GM19463 (cell line): ENCODE results near the gene OR51T1.
"Not testable (repeated sequence)": the region's sequence is repeated elsewhere in the genome, so short reads cannot be mapped to it uniquely, and the experiment has no call there.

ENCODE experiments used
- ATAC-seq: cut with Tn5 transposase; IDR thresholded peaks from one replicate; pipeline ENCODE4 v1.9.1; 2021; ENCODE audit warnings: mild to moderate bottlenecking, moderate library complexity; ENCODE audit not compliant: unreplicated experiment

Gene OR51T1

GRCh38 chr11:4881860-4882500, at the start of gene OR51T1:
OR51T1 (plus strand) TSS chr11:4881900; CDS start chr11:4881900, 0 bp downstream.
- ATAC-seq: no peak

DNA sequence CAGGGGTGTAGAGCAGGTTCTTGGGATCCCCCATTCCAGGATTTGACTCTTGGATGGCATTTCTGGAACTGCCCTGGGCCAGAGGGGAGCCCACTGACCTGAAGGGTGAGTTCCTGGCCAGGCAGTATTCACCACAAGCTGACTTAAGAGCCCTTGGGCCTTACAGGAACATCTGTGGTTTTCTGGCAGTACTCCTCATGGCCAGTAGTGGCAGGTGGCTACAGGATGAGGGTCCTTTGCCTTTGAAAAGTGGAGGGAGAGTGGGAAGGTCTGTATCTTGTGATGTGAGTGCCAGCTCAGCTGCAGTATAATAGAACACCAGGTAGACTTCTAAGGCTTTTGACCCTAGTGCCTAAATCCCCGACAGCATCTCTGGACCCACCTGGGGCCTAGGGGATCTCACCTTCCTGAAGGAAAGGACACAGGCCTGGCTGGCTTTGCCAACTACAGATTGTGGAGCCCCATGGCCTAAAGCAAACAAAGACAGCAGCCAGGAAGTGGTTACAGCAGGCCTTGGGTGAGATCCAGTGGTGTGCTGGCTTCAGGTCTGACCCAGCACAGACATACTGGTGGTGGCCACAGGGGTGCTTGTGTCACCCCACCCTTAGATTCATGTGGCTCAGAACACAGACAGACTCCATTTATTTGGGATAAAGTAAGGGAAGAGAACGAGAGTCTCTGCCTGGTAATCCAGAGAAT, 41.7 kb upstream of the OR51T1 start:
- ATAC-seq: no peak

DNA sequence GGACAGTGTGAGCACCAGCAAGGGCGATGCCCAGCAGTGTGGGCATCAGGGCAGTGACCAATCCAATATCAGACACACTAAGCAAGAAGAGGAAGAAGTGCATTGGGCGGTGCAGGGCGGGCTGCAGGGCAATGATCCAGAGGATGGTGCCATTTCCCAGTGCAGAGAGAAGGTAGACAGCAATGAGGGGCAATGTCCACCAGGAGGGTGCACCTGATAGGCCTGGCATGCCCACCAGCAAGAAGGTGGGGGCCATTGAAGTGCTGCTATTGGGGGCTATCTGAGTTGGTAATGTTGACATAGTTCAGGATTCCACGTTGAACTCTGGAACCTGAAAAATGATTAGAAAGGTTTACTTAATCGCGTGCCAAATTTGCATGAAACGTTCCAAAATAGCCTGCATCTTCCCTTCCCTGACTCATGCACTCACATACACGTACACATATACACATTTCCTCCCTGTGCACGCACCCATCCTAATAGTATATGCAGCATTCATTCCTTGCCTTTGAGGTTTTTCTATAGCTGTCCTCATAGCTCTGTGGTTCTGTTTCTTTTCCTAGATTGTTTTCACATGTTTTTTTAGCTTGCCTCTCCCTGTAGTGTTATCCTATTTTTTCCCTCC, 32.7 kb upstream of the OR51T1 start, which contains the start of gene OR51S1:
Gene OR51S1, minus strand, starts transcription at position 301 of the 625 bp plus-strand sequence. Its CDS starts 0 bp downstream, at position 301.
- no peak for ATAC-seq

- no peak for ATAC-seq
These were observed 30.7 kb upstream of the OR51T1 start for GRCh38 chr11:4851033-4851432.

GRCh38 chr11:4854286-4854685, 27.4 kb upstream of the OR51T1 start:
- ATAC-seq: not testable (repeated sequence)

DNA sequence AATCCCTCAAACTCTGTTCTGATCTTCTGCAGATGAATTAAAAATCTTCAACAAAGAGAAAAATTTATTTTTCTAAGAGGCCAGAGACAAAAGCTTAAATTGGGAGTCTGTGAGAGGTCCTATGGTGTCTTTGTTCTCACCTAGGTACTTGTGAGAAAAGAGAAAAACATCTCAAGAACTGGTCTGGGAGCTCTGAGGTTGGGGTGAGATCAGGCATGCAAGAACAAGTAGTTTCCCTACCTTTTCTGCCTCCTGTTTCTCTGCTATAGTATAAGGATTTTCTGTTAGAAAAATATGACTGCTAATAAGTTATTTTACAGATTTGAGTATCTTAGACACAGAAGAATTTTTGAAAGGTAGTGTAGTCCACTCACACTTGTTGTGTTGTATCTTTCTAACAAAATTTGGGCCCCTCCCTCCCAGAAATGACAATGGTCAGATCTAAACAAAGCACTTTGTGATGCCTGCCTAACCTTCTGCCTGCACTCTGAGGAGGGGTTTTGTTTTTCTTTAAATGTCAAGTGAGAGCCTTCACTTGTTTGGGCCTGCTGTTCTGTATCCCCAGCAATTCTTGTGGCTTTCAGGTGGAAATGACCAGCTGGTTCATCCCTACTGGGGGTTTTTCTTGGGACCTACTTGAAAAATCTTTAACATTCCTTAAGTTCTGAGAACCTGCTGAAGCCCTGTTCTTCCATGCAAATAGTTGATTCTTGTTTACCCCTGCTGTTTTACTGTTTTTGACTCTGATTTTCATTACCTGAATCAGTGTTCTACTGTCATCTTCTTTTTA, 19.1 kb upstream of the OR51T1 start:
- no peak for ATAC-seq

DNA sequence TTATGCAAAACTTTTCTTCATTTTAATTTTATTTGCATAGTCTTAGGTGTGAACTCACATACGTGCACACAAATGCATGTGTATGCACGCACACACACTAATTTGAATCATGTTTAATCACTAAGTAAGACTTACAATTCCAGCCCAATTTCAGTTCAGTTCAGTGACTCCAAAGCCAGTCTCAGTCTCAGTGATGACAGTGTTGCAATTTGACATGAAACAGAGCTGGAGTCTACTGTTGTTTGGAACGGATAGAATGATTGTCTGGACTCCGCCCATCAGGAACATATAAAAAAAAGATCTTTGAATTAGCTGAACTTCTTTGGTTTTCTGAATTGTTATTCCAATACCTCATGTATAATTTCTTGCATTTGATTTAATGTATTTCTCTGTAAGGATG, 17.8 kb upstream of the OR51T1 start:
- ATAC-seq: no peak

GRCh38 chr11:4865855-4866254, 15.8 kb upstream of the OR51T1 start:
- ATAC-seq: no peak

GRCh38 chr11:4881188-4881587, 512 bp upstream of the OR51T1 start:
- no peak for ATAC-seq

DNA sequence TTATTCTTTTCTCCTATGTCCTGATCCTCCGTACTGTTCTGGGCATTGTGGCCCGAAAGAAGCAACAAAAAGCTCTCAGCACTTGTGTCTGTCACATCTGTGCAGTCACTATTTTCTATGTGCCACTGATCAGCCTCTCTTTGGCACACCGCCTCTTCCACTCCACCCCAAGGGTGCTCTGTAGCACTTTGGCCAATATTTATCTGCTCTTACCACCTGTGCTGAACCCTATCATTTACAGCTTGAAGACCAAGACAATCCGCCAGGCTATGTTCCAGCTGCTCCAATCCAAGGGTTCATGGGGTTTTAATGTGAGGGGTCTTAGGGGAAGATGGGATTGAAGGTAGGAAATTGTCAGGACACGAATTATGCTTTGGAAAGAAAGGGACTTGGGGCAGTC, 843 bp downstream of the OR51T1 start:
- ATAC-seq: no peak

GRCh38 chr11:4884361-4884760, 2.7 kb downstream of the OR51T1 start:
- no peak for ATAC-seq

DNA sequence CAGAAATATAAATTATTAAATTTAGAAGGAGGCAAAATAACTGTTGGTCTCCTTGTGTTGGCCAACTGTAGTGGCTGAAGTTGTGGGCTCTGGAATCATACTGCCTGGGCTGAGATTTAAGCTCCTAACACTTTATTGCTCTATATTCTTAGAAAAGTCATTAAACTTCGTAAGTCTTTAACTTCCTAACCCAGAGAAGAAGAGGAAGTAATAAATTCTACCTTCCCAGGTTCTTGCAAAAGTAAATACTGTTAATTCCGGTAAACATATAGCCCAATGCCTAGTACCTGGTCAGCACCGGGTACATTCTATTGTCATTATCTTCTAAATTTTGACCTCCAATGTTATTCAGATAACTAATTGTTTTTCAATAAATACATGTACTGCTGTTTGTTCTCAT, 4.5 kb downstream of the OR51T1 start:
- ATAC-seq: no peak

DNA sequence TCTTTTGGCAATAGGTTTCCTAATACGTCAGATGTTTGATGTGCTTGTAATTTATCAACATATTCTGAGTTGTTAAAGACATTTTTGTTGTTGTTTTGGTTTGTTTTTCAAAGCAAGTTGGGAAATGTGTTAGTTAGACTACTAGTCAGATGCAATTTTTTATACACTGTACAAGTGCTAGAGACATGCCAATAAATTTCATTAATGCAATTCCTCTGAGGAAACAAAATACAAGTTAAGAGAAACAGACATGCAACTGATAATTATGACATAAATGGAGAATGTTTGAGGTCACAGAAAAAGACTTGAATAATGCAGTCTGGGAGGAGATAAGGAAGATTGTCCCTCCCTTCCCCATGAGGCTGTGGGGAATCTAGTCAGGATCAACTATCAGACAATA, 5.9 kb downstream of the OR51T1 start:
- ATAC-seq: no peak

GRCh38 chr11:4890279-4890678, 8.6 kb downstream of the OR51T1 start:
- ATAC-seq: no peak

GRCh38 chr11:4891996-4892640, 10.4 kb downstream of the OR51T1 start:
- ATAC-seq: no peak

DNA sequence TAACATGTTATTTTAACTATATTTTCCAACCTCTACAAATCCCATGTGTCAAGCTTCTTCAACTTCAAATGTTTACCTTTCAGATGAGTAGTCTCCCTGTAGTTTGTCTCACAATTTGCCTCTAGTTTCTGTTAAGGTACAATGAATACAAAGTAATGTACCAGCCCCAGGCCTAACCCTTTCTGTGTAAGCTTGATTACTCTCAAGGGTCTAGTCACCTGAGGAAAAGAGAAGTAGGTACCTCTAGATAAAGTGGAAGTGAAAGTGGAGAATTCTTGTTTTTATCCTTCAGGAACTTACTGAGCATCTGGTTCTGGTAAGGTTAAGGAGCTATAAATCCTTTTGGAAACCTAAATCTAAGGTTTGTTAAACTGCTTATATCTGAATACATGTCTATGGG, 21.8 kb downstream of the OR51T1 start, which contains the start of gene OR51A7:
Gene OR51A7, plus strand, starts transcription at position 300 of the 400 bp plus-strand sequence. CDS start 3,587 bp downstream, outside the sequence.
- ATAC-seq: no peak

DNA sequence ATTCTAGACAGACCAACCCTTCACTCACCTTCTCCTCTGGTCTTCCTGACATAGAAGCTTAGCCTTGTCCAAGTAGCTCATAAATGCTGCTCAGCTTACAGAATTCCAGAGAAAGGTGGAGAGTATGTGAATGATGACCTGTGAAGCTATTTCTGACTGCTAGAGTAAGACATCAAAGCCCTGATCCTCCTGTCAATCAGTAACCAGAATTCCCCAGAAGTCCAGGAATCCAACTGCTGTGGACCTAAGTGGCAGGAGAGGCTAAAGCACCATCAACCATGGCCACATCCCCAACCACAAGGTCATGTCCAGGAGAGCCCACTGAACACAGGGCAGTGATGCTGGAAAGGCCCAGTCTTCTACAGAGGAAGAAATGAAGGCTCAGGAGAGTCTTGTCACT, 34.9 kb downstream of the OR51T1 start:
- ATAC-seq: no peak

DNA sequence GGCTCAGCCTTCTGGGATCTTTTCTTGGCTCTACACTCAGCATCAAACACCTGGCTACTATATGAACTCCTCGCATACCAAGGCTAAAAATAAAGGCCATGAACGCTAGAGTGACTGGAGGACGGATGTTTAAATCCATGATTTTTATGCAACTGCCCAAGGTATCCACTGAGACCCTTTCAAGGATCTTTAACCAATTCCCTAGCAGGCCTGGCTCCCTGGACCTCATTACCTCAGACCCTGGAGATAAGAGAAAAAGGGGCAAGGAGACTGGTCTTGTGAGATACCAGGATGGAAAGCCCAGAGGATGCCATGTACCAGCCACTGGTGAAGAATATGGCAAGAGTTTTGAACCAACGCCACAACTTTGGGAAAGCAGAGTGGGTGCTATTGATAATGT, 37.5 kb downstream of the OR51T1 start, which contains the start of gene OR51G2:
Gene OR51G2, minus strand, starts transcription at position 101 of the 400 bp plus-strand sequence. CDS start 3,687 bp downstream, outside the sequence.
- no peak for ATAC-seq

DNA sequence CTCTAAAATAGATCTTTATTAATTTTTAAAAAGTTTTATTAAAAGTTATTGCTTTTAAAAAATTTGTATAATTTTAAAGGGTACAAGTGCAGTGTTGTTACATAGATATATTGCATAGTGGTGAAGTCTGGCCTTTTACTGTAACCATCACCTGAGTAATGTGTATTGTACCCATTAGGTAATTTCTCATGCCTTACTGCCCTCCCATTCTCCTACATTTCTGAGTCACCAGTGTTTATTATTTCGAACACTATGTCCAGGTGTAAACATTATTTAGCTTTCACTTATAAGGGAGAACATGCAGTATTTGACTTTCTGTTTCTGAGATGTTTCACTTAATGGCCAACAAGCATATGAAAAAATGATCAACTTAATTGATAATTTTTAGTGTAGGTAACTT, 40.1 kb downstream of the OR51T1 start:
- ATAC-seq: no peak

- no peak for ATAC-seq
These were observed 40.6 kb downstream of the OR51T1 start for GRCh38 chr11:4922304-4922703.
